ENCODE measurements around the gene GALNT10. TPM values are rescaled to one million over a fixed set of nuclear protein-coding genes. Genes with fewer than 3 reads are reported as not detected.

GALNT10 gene
- total and polyA plus RNA-seq, 10 of the 15 experiments (the other 5 are each of a cell fraction or from before 2014, with no cell fraction given) = 3.9 to 35.4 (median 15.5) TPM

DNA sequence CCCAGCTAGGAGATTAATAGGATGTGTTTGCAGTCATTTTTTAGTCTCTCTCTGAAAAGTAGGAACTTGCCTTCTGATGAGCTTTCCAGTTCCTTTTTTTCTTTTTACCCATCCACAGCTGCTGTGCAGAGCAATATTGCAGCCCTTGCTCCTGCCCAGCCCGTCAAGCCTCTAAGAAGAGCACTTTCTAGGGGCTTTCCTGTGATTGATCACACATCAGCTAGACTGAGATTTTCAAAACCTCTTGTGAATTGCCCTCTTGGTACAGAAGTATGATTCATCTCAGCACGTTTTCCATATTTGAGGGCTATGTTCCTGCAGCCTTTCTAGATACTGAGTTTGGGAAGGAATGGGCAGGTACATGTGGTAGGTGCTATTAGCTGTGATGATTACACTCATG lies 93.9 kb downstream of the GALNT10 start (continued):
- TF ChIP-seq ZNF687 (IDR thresholded peaks at IDR 0.05) (no peak), SREBF2 (IDR thresholded peaks at IDR 0.05; ENCODE audit: low read length) (no peak), JUNB (IDR thresholded peaks at IDR 0.05) (peak; percentile 13; the same call in 1 of the 2 replicates), SRF (IDR thresholded peaks at IDR 0.05; ENCODE audit: low read depth in 2 of 2, low read length in 2 of 2) (no peak)
- TF ChIP-seq, protein P1, sequence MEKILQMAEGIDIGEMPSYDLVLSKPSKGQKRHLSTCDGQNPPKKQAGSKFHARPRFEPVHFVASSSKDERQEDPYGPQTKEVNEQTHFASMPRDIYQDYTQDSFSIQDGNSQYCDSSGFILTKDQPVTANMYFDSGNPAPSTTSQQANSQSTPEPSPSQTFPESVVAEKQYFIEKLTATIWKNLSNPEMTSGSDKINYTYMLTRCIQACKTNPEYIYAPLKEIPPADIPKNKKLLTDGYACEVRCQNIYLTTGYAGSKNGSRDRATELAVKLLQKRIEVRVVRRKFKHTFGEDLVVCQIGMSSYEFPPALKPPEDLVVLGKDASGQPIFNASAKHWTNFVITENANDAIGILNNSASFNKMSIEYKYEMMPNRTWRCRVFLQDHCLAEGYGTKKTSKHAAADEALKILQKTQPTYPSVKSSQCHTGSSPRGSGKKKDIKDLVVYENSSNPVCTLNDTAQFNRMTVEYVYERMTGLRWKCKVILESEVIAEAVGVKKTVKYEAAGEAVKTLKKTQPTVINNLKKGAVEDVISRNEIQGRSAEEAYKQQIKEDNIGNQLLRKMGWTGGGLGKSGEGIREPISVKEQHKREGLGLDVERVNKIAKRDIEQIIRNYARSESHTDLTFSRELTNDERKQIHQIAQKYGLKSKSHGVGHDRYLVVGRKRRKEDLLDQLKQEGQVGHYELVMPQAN (conservative IDR thresholded peaks at IDR 0.05) = no peak
- TF ChIP-seq, protein P2, sequence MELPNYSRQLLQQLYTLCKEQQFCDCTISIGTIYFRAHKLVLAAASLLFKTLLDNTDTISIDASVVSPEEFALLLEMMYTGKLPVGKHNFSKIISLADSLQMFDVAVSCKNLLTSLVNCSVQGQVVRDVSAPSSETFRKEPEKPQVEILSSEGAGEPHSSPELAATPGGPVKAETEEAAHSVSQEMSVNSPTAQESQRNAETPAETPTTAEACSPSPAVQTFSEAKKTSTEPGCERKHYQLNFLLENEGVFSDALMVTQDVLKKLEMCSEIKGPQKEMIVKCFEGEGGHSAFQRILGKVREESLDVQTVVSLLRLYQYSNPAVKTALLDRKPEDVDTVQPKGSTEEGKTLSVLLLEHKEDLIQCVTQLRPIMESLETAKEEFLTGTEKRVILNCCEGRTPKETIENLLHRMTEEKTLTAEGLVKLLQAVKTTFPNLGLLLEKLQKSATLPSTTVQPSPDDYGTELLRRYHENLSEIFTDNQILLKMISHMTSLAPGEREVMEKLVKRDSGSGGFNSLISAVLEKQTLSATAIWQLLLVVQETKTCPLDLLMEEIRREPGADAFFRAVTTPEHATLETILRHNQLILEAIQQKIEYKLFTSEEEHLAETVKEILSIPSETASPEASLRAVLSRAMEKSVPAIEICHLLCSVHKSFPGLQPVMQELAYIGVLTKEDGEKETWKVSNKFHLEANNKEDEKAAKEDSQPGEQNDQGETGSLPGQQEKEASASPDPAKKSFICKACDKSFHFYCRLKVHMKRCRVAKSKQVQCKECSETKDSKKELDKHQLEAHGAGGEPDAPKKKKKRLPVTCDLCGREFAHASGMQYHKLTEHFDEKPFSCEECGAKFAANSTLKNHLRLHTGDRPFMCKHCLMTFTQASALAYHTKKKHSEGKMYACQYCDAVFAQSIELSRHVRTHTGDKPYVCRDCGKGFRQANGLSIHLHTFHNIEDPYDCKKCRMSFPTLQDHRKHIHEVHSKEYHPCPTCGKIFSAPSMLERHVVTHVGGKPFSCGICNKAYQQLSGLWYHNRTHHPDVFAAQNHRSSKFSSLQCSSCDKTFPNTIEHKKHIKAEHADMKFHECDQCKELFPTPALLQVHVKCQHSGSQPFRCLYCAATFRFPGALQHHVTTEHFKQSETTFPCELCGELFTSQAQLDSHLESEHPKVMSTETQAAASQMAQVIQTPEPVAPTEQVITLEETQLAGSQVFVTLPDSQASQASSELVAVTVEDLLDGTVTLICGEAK (IDR thresholded peaks at IDR 0.05; ENCODE audit: borderline replicate concordance) = no peak
